ENCODE measurements around the gene NPDC1.

- TF ChIP-seq POLR2A (IDR thresholded peaks at IDR 0.05) = no peak
- TF ChIP-seq POLR2AphosphoS5 (IDR thresholded peaks at IDR 0.05) = no peak
- no peak for TF ChIP-seq CTCF (IDR thresholded peaks at IDR 0.05)
- no peak for TF ChIP-seq EP300 (IDR thresholded peaks at IDR 0.05; ENCODE audit: low read depth)
Observed at GRCh38 chr9:137022662-137023008, 23.3 kb downstream of the NPDC1 start.
